Measurements from ENCODE around the gene ACTL7B. TPM values are rescaled to one million over a fixed set of nuclear protein-coding genes. Genes with fewer than 3 reads are reported as not detected.

ACTL7B gene
- polyA plus RNA-seq, 1 donor from 2014 or later = not detected

- Histone ChIP-seq H3K9me2 (ENCODE audit: insufficient read depth, low read length) (no peaks in the 10 kb centered on the region), H2AFZ (ENCODE audit: low read depth, low read length) (no peak overlapping the region), H3F3A (ENCODE audit: insufficient read depth, low read length, poor library complexity, severe bottlenecking) (no peaks in the 10 kb centered on the region), H3K4me2 (ENCODE audit: low read length) (no peak overlapping the region), H3K4me3 (ENCODE audit: low read length) (no peak overlapping the region), H3K9me3 (ENCODE audit: low read length) (no peaks in the 10 kb centered on the region), H3K9ac (ENCODE audit: low read length) (no peak overlapping the region), H3K27ac (ENCODE audit: low read length) (no peak overlapping the region), H3K36me3 (ENCODE audit: insufficient read depth, low read length) (peaks cover 19% of the 10 kb centered on the region), H4K20me1 (ENCODE audit: insufficient read depth) (no peaks in the 10 kb centered on the region), H3K79me2 (replicated peaks; ENCODE audit: insufficient read depth, low read length) (no peaks in the 10 kb centered on the region), H3K27me3 (ENCODE audit: insufficient read depth, low read depth, low read length) (no peaks in the 10 kb centered on the region)
- TF ChIP-seq TAF1 (IDR thresholded peaks at IDR 0.05; ENCODE audit: low read depth) (no peak), EZH2 (IDR thresholded peaks at IDR 0.05; ENCODE audit: borderline replicate concordance, insufficient read depth, low read length, poor library complexity, severe bottlenecking) (no peak), CTCF (IDR thresholded peaks at IDR 0.05; ENCODE audit: poor library complexity, severe bottlenecking) (no peak), SMC3 (conservative IDR thresholded peaks at IDR 0.05; ENCODE audit: poor library complexity) (no peak), RAD21 (conservative IDR thresholded peaks at IDR 0.05) (no peak), MXI1 (conservative IDR thresholded peaks at IDR 0.05; ENCODE audit: poor library complexity, severe bottlenecking) (no peak), EP300 (conservative IDR thresholded peaks at IDR 0.05; ENCODE audit: poor library complexity, severe bottlenecking) (no peak), REST (IDR thresholded peaks at IDR 0.05; ENCODE audit: borderline replicate concordance) (no peak), POLR2AphosphoS5 (IDR thresholded peaks at IDR 0.05) (no peak)
These were observed 21.7 kb upstream of the ACTL7B start for GRCh38 chr9:108877524-108877923.

- no peaks in the 10 kb centered on the region for H3K27me3 ChIP-seq (ENCODE audit: insufficient read depth, low read depth, low read length)
- H3K9ac ChIP-seq (ENCODE audit: low read length) = no peak overlapping the region
- H3K9me2 ChIP-seq (ENCODE audit: insufficient read depth, low read length) = no peaks in the 10 kb centered on the region
- H3K4me3 ChIP-seq (ENCODE audit: low read length) = no peak overlapping the region
- no peaks in the 10 kb centered on the region for H4K20me1 ChIP-seq (ENCODE audit: insufficient read depth)
- no peaks in the 10 kb centered on the region for H3K9me3 ChIP-seq (ENCODE audit: low read length)
- H3K36me3 ChIP-seq (ENCODE audit: insufficient read depth, low read length) = peaks cover 19% of the 10 kb centered on the region
- no peak overlapping the region for H3K27ac ChIP-seq (ENCODE audit: low read length)
- H2AFZ ChIP-seq (ENCODE audit: low read depth, low read length) = no peak overlapping the region
- no peaks in the 10 kb centered on the region for H3F3A ChIP-seq (ENCODE audit: insufficient read depth, low read length, poor library complexity, severe bottlenecking)
- H3K79me2 ChIP-seq (replicated peaks; ENCODE audit: insufficient read depth, low read length) = no peaks in the 10 kb centered on the region
- TF ChIP-seq EP300 (conservative IDR thresholded peaks at IDR 0.05; ENCODE audit: poor library complexity, severe bottlenecking) (no peak), REST (IDR thresholded peaks at IDR 0.05; ENCODE audit: borderline replicate concordance) (no peak), MXI1 (conservative IDR thresholded peaks at IDR 0.05; ENCODE audit: poor library complexity, severe bottlenecking) (no peak), CTCF (IDR thresholded peaks at IDR 0.05; ENCODE audit: poor library complexity, severe bottlenecking) (no peak), RAD21 (conservative IDR thresholded peaks at IDR 0.05) (no peak), SMC3 (conservative IDR thresholded peaks at IDR 0.05; ENCODE audit: poor library complexity) (no peak), EZH2 (IDR thresholded peaks at IDR 0.05; ENCODE audit: borderline replicate concordance, insufficient read depth, low read length, poor library complexity, severe bottlenecking) (no peak), POLR2AphosphoS5 (IDR thresholded peaks at IDR 0.05) (no peak), TAF1 (IDR thresholded peaks at IDR 0.05; ENCODE audit: low read depth) (no peak)
- no peak overlapping the region for H3K4me2 ChIP-seq (ENCODE audit: low read length)
These were observed 20.6 kb upstream of the ACTL7B start for GRCh38 chr9:108876425-108876824.
